Spinal cord (tissue), 10 donors: ENCODE results near the gene SRPK2. TPM values are rescaled to one million over a fixed set of nuclear protein-coding genes. Genes with fewer than 3 reads are reported as not detected.
A peak's percentile ranks its signal among the peaks of the same experiment; 100 is the strongest.

Experiments used
- DNase-seq, 6 donors: peaks; one replicate each; pipeline versions ENCODE4 v3.0.0 to v3.0.0-alpha.2; 2013 to 2015; ENCODE audit warnings: low spot score in 6 of 6, low read depth in 4 of 6
- H3K27ac ChIP-seq: one replicate; pipeline ENCODE4 v1.5.1; 2013; ENCODE audit warnings: low read depth, low read length, control low read depth
- H3K27me3 ChIP-seq: one replicate; pipeline ENCODE4 v1.6.1; 2013; ENCODE audit warnings: low read length; ENCODE audit not compliant: control insufficient read depth, insufficient read depth
- H3K36me3 ChIP-seq: one replicate; pipeline ENCODE4 v1.6.1; 2013; ENCODE audit warnings: low read length; ENCODE audit not compliant: control insufficient read depth, insufficient read depth
- H3K4me1 ChIP-seq: one replicate; pipeline ENCODE4 v1.6.1; 2013; ENCODE audit warnings: low read length; ENCODE audit not compliant: control insufficient read depth, insufficient read depth
- H3K4me3 ChIP-seq: one replicate; pipeline ENCODE4 v1.5.1; 2013; ENCODE audit warnings: low read depth, low read length, control low read depth
- H3K9me3 ChIP-seq: one replicate; pipeline ENCODE4 v1.6.1; 2013; ENCODE audit warnings: low read length; ENCODE audit not compliant: control insufficient read depth, insufficient read depth
- WGBS: methylation state at CpG from one replicate; pipeline ENCODE4 v1.1.5; 2013; ENCODE audit warnings: missing lambda C conversion rate; ENCODE audit not compliant: insufficient coverage; 5-methylcytosine and 5-hydroxymethylcytosine counted together
- polyA plus RNA-seq, 2 donors: library from polyadenylated mRNA; unstranded; fragments of 120-200 nt; gene quantifications; one replicate each; pipeline ENCODE4 v1.2.1, GENCODE V29; 2013; ENCODE audit not compliant: insufficient read length in 2 of 2
- total RNA-seq, 2 donors: library from RNA; depleted of rRNA in 1 of 2; stranded (reverse); fragments of 120-200 nt in 1 of 2; fragments of >200 nt in 1 of 2; gene quantifications; one replicate each; pipeline versions ENCODE4 v1.2.3 to v1.2.4, GENCODE V29; 2013 to 2014
- donor health status: healthy.

SRPK2 gene
- total and polyA plus RNA-seq, 4 donors: 79.8 to 252 (median 126) TPM

GRCh38 chr7:105118612-105119600 lies 269.8 kb downstream of the SRPK2 start:
- no peak for DNase-seq
- H3K36me3 ChIP-seq: peaks cover 6% of the 10 kb centered on the region
- H3K4me1 ChIP-seq: peaks cover 7% of the 10 kb centered on the region
- no peaks in the 10 kb centered on the region for H3K27me3 ChIP-seq
- no peak overlapping the region for H3K4me3 ChIP-seq
- H3K27ac ChIP-seq: no peak overlapping the region
- no peaks in the 10 kb centered on the region for H3K9me3 ChIP-seq
- WGBS: 73% methylated on average over 7 of the region's 9 CpGs

- H3K36me3 ChIP-seq: peaks cover 24% of the 10 kb centered on the region
- 95% methylated on average over 10 of the region's 11 CpGs for WGBS
- no peaks in the 10 kb centered on the region for H3K27me3 ChIP-seq
- no peak overlapping the region for H3K4me3 ChIP-seq
- no peak overlapping the region for H3K27ac ChIP-seq
- H3K4me1 ChIP-seq: no peaks in the 10 kb centered on the region
- no peak for DNase-seq
- H3K9me3 ChIP-seq: no peaks in the 10 kb centered on the region
Measured at GRCh38 chr7:105112440-105113418, 276.0 kb downstream of the SRPK2 start.

GRCh38 chr7:105107458-105107857 lies 281.3 kb downstream of the SRPK2 start:
- Histone ChIP-seq H3K4me1 (no peaks in the 10 kb centered on the region), H3K27ac (no peak overlapping the region), H3K4me3 (no peak overlapping the region), H3K27me3 (no peaks in the 10 kb centered on the region), H3K9me3 (no peaks in the 10 kb centered on the region), H3K36me3 (peaks cover 35% of the 10 kb centered on the region)
- WGBS: 76% methylated on average over 5 of the region's 9 CpGs
- DNase-seq: no peak

- Histone ChIP-seq H3K27ac (no peak overlapping the region), H3K4me3 (no peak overlapping the region), H3K36me3 (peaks cover 27% of the 10 kb centered on the region), H3K9me3 (no peaks in the 10 kb centered on the region), H3K4me1 (no peaks in the 10 kb centered on the region), H3K27me3 (no peaks in the 10 kb centered on the region)
- DNase-seq: no peak
- 100% methylated on average over 2 of the region's 6 CpGs for WGBS
Measured at GRCh38 chr7:105106473-105106872, 282.2 kb downstream of the SRPK2 start.

- H3K4me1 ChIP-seq: no peaks in the 10 kb centered on the region
- H3K27me3 ChIP-seq: no peaks in the 10 kb centered on the region
- no CpG with 5 or more reads among the region's 2 CpGs for WGBS
- DNase-seq: no peak
- H3K4me3 ChIP-seq: no peak overlapping the region
- H3K9me3 ChIP-seq: no peaks in the 10 kb centered on the region
- H3K36me3 ChIP-seq: peaks cover 27% of the 10 kb centered on the region
- H3K27ac ChIP-seq: no peak overlapping the region
Measured at GRCh38 chr7:105105579-105105978, 283.1 kb downstream of the SRPK2 start.

GRCh38 chr7:105102557-105103352 lies 286.0 kb downstream of the SRPK2 start:
- Histone ChIP-seq H3K4me3 (no peak overlapping the region), H3K27me3 (no peaks in the 10 kb centered on the region), H3K4me1 (peaks cover 3% of the 10 kb centered on the region), H3K36me3 (peaks cover 18% of the 10 kb centered on the region), H3K27ac (peak overlapping the region; percentile 25), H3K9me3 (no peaks in the 10 kb centered on the region)
- DNase-seq: no peak
- no CpG with 5 or more reads among the region's 4 CpGs for WGBS

- peaks cover 3% of the 10 kb centered on the region for H3K4me1 ChIP-seq
- H3K4me3 ChIP-seq: no peak overlapping the region
- no CpG with 5 or more reads among the region's 4 CpGs for WGBS
- H3K9me3 ChIP-seq: no peaks in the 10 kb centered on the region
- H3K27me3 ChIP-seq: no peaks in the 10 kb centered on the region
- no peak for DNase-seq
- H3K36me3 ChIP-seq: peaks cover 19% of the 10 kb centered on the region
- H3K27ac ChIP-seq: no peak overlapping the region
Measured at GRCh38 chr7:105101864-105102263, 286.9 kb downstream of the SRPK2 start.

GRCh38 chr7:105098863-105099515 lies 289.7 kb downstream of the SRPK2 start:
- H3K4me3 ChIP-seq: no peak overlapping the region
- H3K27me3 ChIP-seq: no peaks in the 10 kb centered on the region
- no peaks in the 10 kb centered on the region for H3K9me3 ChIP-seq
- H3K36me3 ChIP-seq: peaks cover 8% of the 10 kb centered on the region
- peaks cover 3% of the 10 kb centered on the region for H3K4me1 ChIP-seq
- no peak overlapping the region for H3K27ac ChIP-seq
- DNase-seq: no peak
- 60% methylated on average over 1 of the region's 2 CpGs for WGBS
